Activated CD8-positive, alpha-beta memory T cell treated with anti-CD3 and anti-CD28 coated beads for 48 hours (primary cell): ENCODE results near the gene WNT7A.

ENCODE experiments used
- DNase-seq, 3 experiments: peaks; one replicate each; pipeline ENCODE4 v3.0.0-alpha.2; 2020; ENCODE audit warnings: low read depth in 2 of 3, low spot score in 2 of 3

WNT7A gene

GRCh38 chr3:13796701-13797460 lies 83.0 kb downstream of the WNT7A start:
- DNase-seq: no peak

- DNase-seq: no peak
Observed at GRCh38 chr3:13795816-13796215, 84.1 kb downstream of the WNT7A start.

GRCh38 chr3:13794322-13794721 lies 85.5 kb downstream of the WNT7A start:
- DNase-seq: no peak

GRCh38 chr3:13793451-13793850 lies 86.4 kb downstream of the WNT7A start:
- DNase-seq: no peak

GRCh38 chr3:13792512-13793371 lies 87.1 kb downstream of the WNT7A start:
- DNase-seq: no peak

GRCh38 chr3:13792051-13792490 lies 87.8 kb downstream of the WNT7A start:
- DNase-seq: no peak

- DNase-seq: no peak
Observed at GRCh38 chr3:13791198-13792050, 88.4 kb downstream of the WNT7A start.

GRCh38 chr3:13790376-13791197 lies 89.3 kb downstream of the WNT7A start:
- DNase-seq: no peak

- DNase-seq: no peak
Observed at GRCh38 chr3:13788522-13789424, 91.1 kb downstream of the WNT7A start.

- DNase-seq: no peak
Observed at GRCh38 chr3:13787533-13788132, 92.2 kb downstream of the WNT7A start.

GRCh38 chr3:13786811-13787210 lies 93.1 kb downstream of the WNT7A start:
- DNase-seq: no peak

GRCh38 chr3:13785853-13786436 lies 93.9 kb downstream of the WNT7A start:
- no peak for DNase-seq

GRCh38 chr3:13785351-13785750 lies 94.5 kb downstream of the WNT7A start:
- no peak for DNase-seq

- DNase-seq: no peak
Observed at GRCh38 chr3:13783476-13783875, 96.4 kb downstream of the WNT7A start.

- no peak for DNase-seq
Observed at GRCh38 chr3:13782501-13782900, 97.4 kb downstream of the WNT7A start.

- no peak for DNase-seq
Observed at GRCh38 chr3:13781417-13781816, 98.5 kb downstream of the WNT7A start.

GRCh38 chr3:13780432-13781176 lies 99.3 kb downstream of the WNT7A start:
- DNase-seq: no peak
